Measurements from ENCODE around the gene KDM2B.

DNA sequence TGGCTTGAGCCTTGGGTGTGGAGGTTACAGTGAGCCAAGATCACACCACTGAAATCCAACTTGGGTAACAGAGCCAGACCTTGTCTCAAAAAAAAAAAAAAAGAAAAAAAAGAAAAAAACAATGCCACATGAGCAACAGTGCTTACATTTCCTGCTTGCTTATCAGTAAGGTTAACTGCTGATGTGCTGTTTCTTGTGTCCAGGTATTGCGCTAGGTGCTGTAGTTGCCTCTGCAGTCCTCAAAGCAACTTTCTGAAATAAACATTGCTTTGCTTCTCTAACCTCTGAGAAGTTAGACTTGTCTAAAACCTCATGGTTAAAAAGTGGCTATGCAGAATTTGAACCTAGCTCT is 156.2 kb downstream of the KDM2B start:
- TF ChIP-seq EZH2 (IDR thresholded peaks at IDR 0.05): no peak
- no peak for TF ChIP-seq POLR2AphosphoS5 (IDR thresholded peaks at IDR 0.05; ENCODE audit: borderline replicate concordance, low read depth, low read length)
- no peak for TF ChIP-seq FOXP2 (optimal IDR thresholded peaks at IDR 0.05; ENCODE audit: control extremely low read depth, extremely low read length, insufficient read depth)

Data from SK-N-MC (cell line).